SK-N-SH treated with all-trans-retinoic acid at 6 μM for 48 hours (cell line): ENCODE measurements around the gene ADAT3.
"Not testable (repeated sequence)": the region's sequence is repeated elsewhere in the genome, so short reads cannot be mapped to it uniquely, and the experiment has no call there.

Experiments
- ARNTL ChIP-seq: fragments of 450-650 bp; formaldehyde crosslinking; IDR thresholded peaks from 2 replicates; pipeline ENCODE4 v1.5.0; 2020; ENCODE audit warnings: low read depth, mild to moderate bottlenecking, moderate library complexity, borderline replicate concordance
- CREB5 ChIP-seq: fragments of 250-450 bp; sonication (Bioruptor Pico); IDR thresholded peaks from 2 replicates; pipeline ENCODE4 v1.5.1; 2020; ENCODE audit warnings: low read depth, mild to moderate bottlenecking, moderate library complexity
- CSDC2 ChIP-seq: fragments of 250-450 bp; sonication (Bioruptor Pico); IDR thresholded peaks from 2 replicates; pipeline ENCODE4 v1.5.0; 2020; ENCODE audit warnings: mild to moderate bottlenecking, moderate library complexity
- ESRRG ChIP-seq: fragments of 250-450 bp; sonication (Bioruptor Pico); IDR thresholded peaks from 2 replicates; pipeline ENCODE4 v1.6.1; 2021; ENCODE audit warnings: mild to moderate bottlenecking
- OSR1 ChIP-seq: fragments of 250-450 bp; sonication (Bioruptor Pico); IDR thresholded peaks from 2 replicates; pipeline ENCODE4 v1.8.0; 2022; ENCODE audit warnings: moderate library complexity, mild to moderate bottlenecking, inconsistent platforms
- PATZ1 ChIP-seq: fragments of 250-450 bp; sonication (Bioruptor Pico); IDR thresholded peaks from 2 replicates; pipeline ENCODE4 v1.8.0; 2020; ENCODE audit warnings: mild to moderate bottlenecking, moderate library complexity, borderline replicate concordance
- PPARA ChIP-seq: fragments of 250-450 bp; sonication (Bioruptor Pico); IDR thresholded peaks from 2 replicates; pipeline ENCODE4 v1.5.0; 2020; ENCODE audit warnings: mild to moderate bottlenecking, borderline replicate concordance
- SNAI2 ChIP-seq: fragments of 250-450 bp; sonication (Bioruptor Pico); IDR thresholded peaks from 2 replicates; pipeline ENCODE4 v1.5.0; 2020; ENCODE audit warnings: mild to moderate bottlenecking, moderate library complexity
- TCF4 ChIP-seq: fragments of 250-450 bp; sonication (Bioruptor Pico); IDR thresholded peaks from 2 replicates; pipeline ENCODE4 v1.8.0; 2021; ENCODE audit warnings: mild to moderate bottlenecking, moderate library complexity, borderline replicate concordance
- TOX ChIP-seq: fragments of 250-450 bp; sonication (Bioruptor Pico); IDR thresholded peaks from 2 replicates; pipeline ENCODE4 v1.8.0; 2021; ENCODE audit warnings: mild to moderate bottlenecking, moderate library complexity, borderline replicate concordance
- ZNF565 ChIP-seq: fragments of 450-650 bp; formaldehyde crosslinking; conservative IDR thresholded peaks from 2 replicates; pipeline ENCODE4 v1.5.0; 2020; ENCODE audit warnings: low read depth, mild to moderate bottlenecking, moderate library complexity
- ZNF8 ChIP-seq: fragments of 450-650 bp; formaldehyde crosslinking; IDR thresholded peaks from 2 replicates; pipeline ENCODE4 v1.5.0; 2020; ENCODE audit warnings: mild to moderate bottlenecking, moderate library complexity

GRCh38 chr19:1877280-1877660 lies 27.9 kb upstream of the ADAT3 start:
- TF ChIP-seq PATZ1 (CRISPR knock-in tag); ESRRG (CRISPR knock-in tag); TCF4; TOX; ARNTL (CRISPR knock-in tag); ZNF8 (CRISPR knock-in tag); PPARA (CRISPR knock-in tag); ZNF565 (CRISPR knock-in tag); CREB5; OSR1 (CRISPR knock-in tag); SNAI2 (CRISPR knock-in tag); CSDC2 (CRISPR knock-in tag): not testable (repeated sequence)
